IPS DF 19.7 (cell line): ENCODE results near the gene SULT1A3.
"Not testable (repeated sequence)": the region's sequence is repeated elsewhere in the genome, so short reads cannot be mapped to it uniquely, and the experiment has no call there.

Source experiments
- DNase-seq: peaks from one replicate; pipeline ENCODE4 v3.0.0-alpha.2; 2013; ENCODE audit warnings: low read depth, low spot score

The SULT1A3 gene

DNA sequence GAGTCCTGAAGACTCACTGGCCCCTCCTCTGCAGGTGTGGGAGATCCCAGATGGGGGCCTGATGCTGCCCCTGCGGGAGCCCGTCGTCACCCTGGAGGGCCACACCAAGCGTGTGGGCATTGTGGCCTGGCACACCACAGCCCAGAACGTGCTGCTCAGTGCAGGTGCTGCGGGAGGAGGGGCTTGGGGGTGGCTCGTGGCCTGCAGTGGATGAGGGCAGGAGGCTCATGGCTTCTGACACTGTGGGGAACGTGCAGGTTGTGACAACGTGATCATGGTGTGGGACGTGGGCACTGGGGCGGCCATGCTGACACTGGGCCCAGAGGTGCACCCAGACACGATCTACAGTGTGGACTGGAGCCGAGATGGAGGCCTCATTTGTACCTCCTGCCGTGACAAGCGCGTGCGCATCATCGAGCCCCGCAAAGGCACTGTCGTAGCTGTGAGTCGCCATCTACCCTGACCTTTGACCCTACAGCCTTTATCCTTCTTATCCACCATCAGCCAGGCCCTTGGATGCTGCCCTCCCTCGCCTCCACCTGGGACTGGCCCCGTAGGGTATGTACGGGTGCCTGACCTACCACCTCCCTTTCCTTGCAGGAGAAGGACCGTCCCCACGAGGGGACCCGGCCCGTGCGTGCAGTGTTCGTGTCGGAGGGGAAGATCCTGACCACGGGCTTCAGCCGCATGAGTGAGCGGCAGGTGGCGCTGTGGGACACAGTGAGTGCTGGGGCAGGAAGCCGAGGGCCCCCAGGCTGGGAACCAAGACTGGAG, 12.1 kb upstream of the SULT1A3 start:
- DNase-seq: no peak

DNA sequence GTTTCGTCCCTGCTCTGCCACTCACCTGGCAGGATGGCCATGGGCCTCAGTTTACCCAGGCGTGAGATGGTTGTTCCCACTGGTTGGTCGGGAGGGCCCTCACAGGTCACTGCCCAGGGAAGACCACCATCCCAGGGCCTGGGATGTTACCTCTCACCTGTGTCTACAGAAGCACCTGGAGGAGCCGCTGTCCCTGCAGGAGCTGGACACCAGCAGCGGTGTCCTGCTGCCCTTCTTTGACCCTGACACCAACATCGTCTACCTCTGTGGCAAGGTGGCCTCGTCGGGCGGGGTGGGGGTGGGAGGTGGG, 11.5 kb upstream of the SULT1A3 start:
- DNase-seq: no peak

DNA sequence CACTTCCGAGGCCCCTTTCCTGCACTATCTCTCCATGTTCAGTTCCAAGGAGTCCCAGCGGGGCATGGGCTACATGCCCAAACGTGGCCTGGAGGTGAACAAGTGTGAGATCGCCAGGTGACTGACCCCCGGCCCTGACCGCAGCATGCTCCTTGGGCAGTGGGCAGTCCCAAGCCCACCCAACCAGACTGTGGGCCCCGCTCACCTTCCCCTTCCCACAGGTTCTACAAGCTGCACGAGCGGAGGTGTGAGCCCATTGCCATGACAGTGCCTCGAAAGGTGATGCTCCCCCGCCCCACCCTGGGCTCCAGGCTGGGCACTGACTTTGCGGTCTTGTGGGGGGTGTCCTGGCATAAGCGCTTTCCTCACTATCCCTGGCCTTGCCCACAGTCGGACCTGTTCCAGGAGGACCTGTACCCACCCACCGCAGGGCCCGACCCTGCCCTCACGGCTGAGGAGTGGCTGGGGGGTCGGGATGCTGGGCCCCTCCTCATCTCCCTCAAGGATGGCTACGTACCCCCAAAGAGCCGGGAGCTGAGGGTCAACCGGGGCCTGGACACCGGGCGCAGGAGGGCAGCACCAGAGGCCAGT, 11.0 kb upstream of the SULT1A3 start:
- no peak for DNase-seq

GRCh38 chr16:30191158-30191557, 7.9 kb upstream of the SULT1A3 start:
- not testable (repeated sequence) for DNase-seq

DNA sequence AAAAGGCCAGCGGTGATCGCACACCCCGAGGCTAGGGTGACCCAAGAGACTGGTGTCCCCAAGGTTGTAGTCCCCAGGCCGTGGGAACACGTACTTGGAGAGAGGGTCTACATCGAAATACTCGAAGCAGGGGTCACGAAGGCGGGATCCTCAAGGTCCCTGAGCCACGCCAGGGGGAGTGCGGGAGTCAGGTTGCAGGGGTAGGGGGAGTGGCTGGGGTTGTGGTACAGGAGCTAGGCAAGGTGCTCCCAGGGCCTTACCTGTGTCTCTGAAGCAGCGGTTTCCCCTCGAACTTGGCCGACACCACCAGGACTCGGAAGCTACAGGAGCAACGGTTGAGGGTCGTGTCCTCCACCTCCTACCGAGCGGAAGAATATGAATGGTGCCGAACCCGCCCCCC, 6.0 kb upstream of the SULT1A3 start:
- DNase-seq: not testable (repeated sequence)

DNA sequence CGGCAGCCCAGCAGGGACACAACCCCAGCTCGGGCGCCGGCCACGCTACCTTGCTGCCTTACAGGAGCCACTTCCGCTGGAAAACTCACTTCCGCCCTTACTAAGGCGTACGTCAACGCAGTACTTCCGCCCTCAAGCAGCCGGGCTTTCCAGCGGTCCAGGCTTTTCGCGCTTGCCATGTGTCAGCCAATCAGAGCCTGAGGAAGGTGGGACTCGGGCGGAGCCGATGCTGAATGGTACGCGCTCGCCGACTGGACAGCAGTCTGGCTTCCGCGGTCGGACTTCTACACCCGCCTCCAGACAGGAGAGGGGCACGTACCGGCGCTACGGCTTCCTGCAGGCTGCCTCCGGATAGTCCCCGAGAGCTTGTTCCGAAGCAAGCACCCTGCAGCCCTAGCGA, 5.4 kb upstream of the SULT1A3 start, which contains the start of the genes BOLA2B and SLX1A:
Gene BOLA2B, minus strand, starts transcription at position 52 of the 400 bp plus-strand sequence. CDS start 71 bp downstream, outside the sequence.
Gene SLX1A, plus strand, starts transcription at position 261 of the 400 bp plus-strand sequence. CDS start 210 bp downstream, outside the sequence.
- DNase-seq: not testable (repeated sequence)

- DNase-seq: not testable (repeated sequence)
Observed at GRCh38 chr16:30194172-30194925, 4.7 kb upstream of the SULT1A3 start.

DNA sequence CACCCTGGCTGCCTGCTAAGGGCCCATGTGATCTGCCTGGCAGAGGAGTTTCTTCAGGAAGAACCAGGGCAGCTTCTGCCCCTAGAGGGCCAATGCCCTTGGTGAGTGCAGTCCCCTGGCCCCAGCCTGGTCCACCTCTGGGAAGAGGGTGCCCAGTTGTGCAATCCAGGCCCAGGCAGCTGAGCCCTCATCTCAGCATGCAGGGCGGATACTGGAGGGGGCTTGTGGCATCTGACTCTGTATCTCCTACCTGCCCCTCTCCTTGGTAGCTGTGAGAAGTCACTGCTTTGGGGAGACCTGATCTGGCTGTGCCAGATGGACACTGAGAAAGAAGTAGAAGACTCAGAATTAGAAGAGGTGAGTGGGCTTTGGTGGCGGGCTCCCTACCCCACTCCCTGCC, 2.1 kb upstream of the SULT1A3 start:
- not testable (repeated sequence) for DNase-seq

- DNase-seq: not testable (repeated sequence)
Observed at GRCh38 chr16:30199608-30200343, 721 bp downstream of the SULT1A3 start.

- not testable (repeated sequence) for DNase-seq
Observed at GRCh38 chr16:30205541-30206236, 6.6 kb downstream of the SULT1A3 start.

- DNase-seq: not testable (repeated sequence)
Observed at GRCh38 chr16:30206252-30206651, 7.2 kb downstream of the SULT1A3 start.

GRCh38 chr16:30207063-30207704, 8.1 kb downstream of the SULT1A3 start:
- DNase-seq: not testable (repeated sequence)

- DNase-seq: not testable (repeated sequence)
Observed at GRCh38 chr16:30209032-30209431, 10.0 kb downstream of the SULT1A3 start.

DNA sequence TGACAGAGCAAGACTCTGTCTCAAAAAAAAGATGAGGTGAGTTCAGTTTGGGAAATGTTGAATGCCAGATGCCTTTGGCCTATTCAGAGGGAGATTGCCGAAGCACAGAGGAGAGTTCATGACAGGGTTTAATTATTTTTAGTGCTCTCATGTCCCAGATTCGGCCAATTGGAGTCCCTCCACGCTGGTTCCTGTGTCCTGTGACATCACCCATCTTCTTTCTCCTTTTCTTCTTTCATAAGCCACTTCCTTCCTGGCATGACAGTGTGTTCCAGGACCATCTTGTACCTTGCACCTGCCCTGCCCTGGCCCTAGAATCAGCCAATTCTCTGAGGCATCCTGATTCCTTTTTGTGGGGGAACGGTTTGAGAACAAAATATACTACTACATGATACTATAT, 12.4 kb downstream of the SULT1A3 start:
- DNase-seq: not testable (repeated sequence)

- DNase-seq: not testable (repeated sequence)
Observed at GRCh38 chr16:30217082-30217481, 18.0 kb downstream of the SULT1A3 start.

DNA sequence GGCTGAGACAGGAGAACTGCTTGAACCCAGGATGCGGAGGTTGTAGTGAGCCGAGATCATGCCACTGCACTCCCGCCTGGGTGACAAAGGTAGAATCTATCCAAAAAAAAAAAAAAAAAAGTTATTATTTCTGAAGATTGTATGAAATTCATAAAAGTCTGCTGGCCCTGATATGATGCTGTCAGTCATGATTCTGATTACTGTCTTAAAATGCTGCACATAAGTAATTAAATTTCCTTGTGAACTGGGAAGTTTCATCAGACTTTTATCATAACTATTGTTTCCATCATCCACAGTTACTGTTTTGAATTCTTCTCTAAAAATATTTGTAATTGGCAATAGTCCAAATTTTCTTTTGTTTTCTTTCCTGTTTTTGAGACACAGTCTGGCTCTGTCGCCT, 49.3 kb downstream of the SULT1A3 start, which contains the start of gene NPIPB13:
Gene NPIPB13, minus strand, starts transcription at position 101 of the 400 bp plus-strand sequence. CDS start 2,906 bp downstream, outside the sequence.
- DNase-seq: not testable (repeated sequence)
